ENCODE measurements around the gene SGMS1.

GRCh38 chr10:50540069-50540825, 83.5 kb downstream of the SGMS1 start:
- TF ChIP-seq CTCF (IDR thresholded peaks at IDR 0.05), result no peak
- TF ChIP-seq POLR2A (IDR thresholded peaks at IDR 0.05), result no peak
